Osteoblast (primary cell): Measurements from ENCODE around the gene JPH4. TPM values are rescaled to one million over a fixed set of nuclear protein-coding genes. Genes with fewer than 3 reads are reported as not detected.

ENCODE experiments used
- DNase-seq: peaks from one replicate; pipeline ENCODE4 v3.0.0; 2011; ENCODE audit warnings: low spot score, mixed read lengths; ENCODE audit not compliant: insufficient read length; ENCODE audit errors: missing footprints
- H2AFZ ChIP-seq: 2 replicates; pipeline ENCODE4 v1.6.0; 2011; ENCODE audit warnings: mild to moderate bottlenecking, low read length
- H3K27ac ChIP-seq: 2 replicates; pipeline ENCODE4 v1.5.1; 2011; ENCODE audit warnings: mild to moderate bottlenecking, low read depth, low read length, moderate library complexity
- H3K27me3 ChIP-seq: 2 replicates; pipeline ENCODE4 v1.6.0; 2012; ENCODE audit warnings: mild to moderate bottlenecking, control low read depth, inconsistent platforms, low read length, moderate library complexity; ENCODE audit not compliant: insufficient read depth
- H3K36me3 ChIP-seq: 2 replicates; pipeline ENCODE4 v1.5.1; 2011; ENCODE audit warnings: mild to moderate bottlenecking, low read length, control low read depth, moderate library complexity; ENCODE audit not compliant: insufficient read depth
- H3K4me1 ChIP-seq: 2 replicates; pipeline ENCODE4 v1.5.1; 2011; ENCODE audit warnings: mild to moderate bottlenecking, low read length, control low read depth, moderate library complexity; ENCODE audit not compliant: insufficient read depth
- H3K4me2 ChIP-seq: 2 replicates; pipeline ENCODE4 v1.6.0; 2011; ENCODE audit warnings: mild to moderate bottlenecking, low read length; ENCODE audit not compliant: insufficient read depth
- H3K4me3 ChIP-seq: fragments of 200-600 bp; sonication (generic); 3 replicates; pipeline ENCODE4 v1.5.1; 2012; ENCODE audit warnings: mild to moderate bottlenecking, low read length, inconsistent platforms; ENCODE audit not compliant: insufficient read depth
- H3K79me2 ChIP-seq: 2 replicates; pipeline ENCODE4 v1.6.0; 2012; ENCODE audit warnings: mild to moderate bottlenecking, low read length, control low read depth, inconsistent platforms; ENCODE audit not compliant: insufficient read depth
- H3K9me3 ChIP-seq: 2 replicates; pipeline ENCODE4 v1.5.1; 2011; ENCODE audit warnings: low read depth, low read length, control low read depth
- H4K20me1 ChIP-seq: 2 replicates; pipeline ENCODE4 v1.6.0; 2012; ENCODE audit warnings: mild to moderate bottlenecking, low read length, control low read depth; ENCODE audit not compliant: insufficient read depth
- total RNA-seq: library from RNA; depleted of rRNA; stranded (reverse); fragments of >200 nt; gene quantifications from 2 replicates; pipeline ENCODE4 v1.2.3, GENCODE V29; 2012
- TF ChIP-seq, protein P1 (sequence below): IDR thresholded peaks from 2 replicates; pipeline ENCODE4 v1.5.1; 2011; ENCODE audit warnings: mild to moderate bottlenecking, low read depth, low read length, moderate library complexity; ENCODE audit errors: extremely low read depth

The JPH4 gene
- total RNA-seq, 1 donor: not detected

DNA sequence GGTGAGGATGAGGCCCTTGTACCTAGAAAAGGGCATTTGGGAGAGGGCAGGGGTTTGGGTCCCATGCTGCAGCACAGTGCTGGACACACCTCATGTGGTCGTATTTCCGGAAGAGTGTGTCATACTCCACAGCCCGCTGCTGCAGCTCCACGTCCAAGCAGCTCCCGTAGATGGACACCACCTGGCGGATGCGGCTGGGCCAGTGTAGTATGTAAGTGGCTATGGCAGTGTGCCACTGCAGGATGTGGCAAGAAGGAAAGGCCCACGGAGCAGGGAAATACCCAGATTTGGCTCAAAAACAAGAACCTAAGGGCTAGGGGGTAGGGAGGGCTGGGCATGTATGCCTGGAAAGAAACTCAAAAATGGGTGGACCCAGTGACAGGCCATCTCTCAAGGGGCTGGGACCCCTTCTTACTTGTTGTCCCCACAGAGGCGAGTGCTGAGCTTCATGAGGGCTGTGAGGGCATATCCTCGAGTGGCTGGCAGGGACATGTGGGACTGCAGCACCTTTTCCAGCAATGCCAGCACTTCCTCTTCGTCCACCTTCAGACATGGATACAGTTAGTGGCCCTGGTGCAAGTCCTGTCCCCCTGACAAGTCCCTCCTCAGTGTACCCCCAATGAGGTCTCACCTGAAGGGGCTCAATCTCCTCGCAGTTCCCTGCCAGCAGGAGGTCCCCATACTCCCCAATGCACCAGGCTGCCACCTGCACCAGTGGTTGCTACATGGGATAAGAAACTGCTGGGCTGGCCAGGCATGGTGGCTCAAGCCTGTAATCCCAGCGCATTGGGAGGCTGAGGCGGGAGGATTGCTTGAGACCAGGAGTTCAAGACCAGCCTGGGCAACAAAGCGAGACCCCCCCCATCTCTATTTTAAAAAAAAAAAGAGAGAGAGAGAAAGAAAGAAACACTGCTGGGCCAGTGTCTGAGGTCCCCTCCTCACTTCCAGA is 16.4 kb downstream of the JPH4 start:
- TF ChIP-seq, protein P1, sequence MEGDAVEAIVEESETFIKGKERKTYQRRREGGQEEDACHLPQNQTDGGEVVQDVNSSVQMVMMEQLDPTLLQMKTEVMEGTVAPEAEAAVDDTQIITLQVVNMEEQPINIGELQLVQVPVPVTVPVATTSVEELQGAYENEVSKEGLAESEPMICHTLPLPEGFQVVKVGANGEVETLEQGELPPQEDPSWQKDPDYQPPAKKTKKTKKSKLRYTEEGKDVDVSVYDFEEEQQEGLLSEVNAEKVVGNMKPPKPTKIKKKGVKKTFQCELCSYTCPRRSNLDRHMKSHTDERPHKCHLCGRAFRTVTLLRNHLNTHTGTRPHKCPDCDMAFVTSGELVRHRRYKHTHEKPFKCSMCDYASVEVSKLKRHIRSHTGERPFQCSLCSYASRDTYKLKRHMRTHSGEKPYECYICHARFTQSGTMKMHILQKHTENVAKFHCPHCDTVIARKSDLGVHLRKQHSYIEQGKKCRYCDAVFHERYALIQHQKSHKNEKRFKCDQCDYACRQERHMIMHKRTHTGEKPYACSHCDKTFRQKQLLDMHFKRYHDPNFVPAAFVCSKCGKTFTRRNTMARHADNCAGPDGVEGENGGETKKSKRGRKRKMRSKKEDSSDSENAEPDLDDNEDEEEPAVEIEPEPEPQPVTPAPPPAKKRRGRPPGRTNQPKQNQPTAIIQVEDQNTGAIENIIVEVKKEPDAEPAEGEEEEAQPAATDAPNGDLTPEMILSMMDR: no peak
- Histone ChIP-seq H3K4me1 (peaks cover 17% of the 10 kb centered on the region), H3K27me3 (no peaks in the 10 kb centered on the region), H3K9me3 (no peaks in the 10 kb centered on the region), H3K27ac (no peak overlapping the region), H3K4me3 (no peak overlapping the region), H3K4me2 (no peak overlapping the region), H2AFZ (no peak overlapping the region), H4K20me1 (peaks cover 23% of the 10 kb centered on the region), H3K79me2 (peaks cover 13% of the 10 kb centered on the region), H3K36me3 (peaks cover 20% of the 10 kb centered on the region)
- DNase-seq: peak; percentile 59

GRCh38 chr14:23561259-23561658 is 17.3 kb downstream of the JPH4 start:
- no peak overlapping the region for H2AFZ ChIP-seq
- peaks cover 20% of the 10 kb centered on the region for H3K36me3 ChIP-seq
- H3K4me1 ChIP-seq: peaks cover 17% of the 10 kb centered on the region
- H3K79me2 ChIP-seq: peaks cover 22% of the 10 kb centered on the region
- DNase-seq: no peak
- H3K27ac ChIP-seq: no peak overlapping the region
- TF ChIP-seq, protein P1: no peak
- H4K20me1 ChIP-seq: peaks cover 23% of the 10 kb centered on the region
- H3K4me3 ChIP-seq: no peak overlapping the region
- no peaks in the 10 kb centered on the region for H3K9me3 ChIP-seq
- H3K4me2 ChIP-seq: no peak overlapping the region
- no peaks in the 10 kb centered on the region for H3K27me3 ChIP-seq

GRCh38 chr14:23559926-23560520 is 18.6 kb downstream of the JPH4 start:
- DNase-seq: no peak

More at GRCh38 chr14:23559926-23560520, 18.6 kb downstream of the JPH4 start:
- Histone ChIP-seq H2AFZ (no peak overlapping the region), H3K36me3 (peaks cover 20% of the 10 kb centered on the region), H3K4me1 (peaks cover 17% of the 10 kb centered on the region), H3K27me3 (no peaks in the 10 kb centered on the region), H3K4me3 (no peak overlapping the region), H3K4me2 (no peak overlapping the region), H4K20me1 (peaks cover 23% of the 10 kb centered on the region), H3K27ac (no peak overlapping the region), H3K79me2 (peaks cover 24% of the 10 kb centered on the region), H3K9me3 (no peaks in the 10 kb centered on the region)
- TF ChIP-seq, protein P1: no peak
